ENCODE data around the gene PEX26.

GRCh38 chr22:18111759-18112330, 34.1 kb downstream of the PEX26 start:
- TF ChIP-seq CTCF (IDR thresholded peaks at IDR 0.05) (no peak), POLR2A (IDR thresholded peaks at IDR 0.05) (no peak)

All from right lobe of liver (tissue), 4 donors.